ENCODE data around the gene CFAP221. TPM values are rescaled to one million over a fixed set of nuclear protein-coding genes. Genes with fewer than 3 reads are reported as not detected.

Gene CFAP221
- total RNA-seq, 1 donor from 2014 or later, result 0.61 TPM

DNA sequence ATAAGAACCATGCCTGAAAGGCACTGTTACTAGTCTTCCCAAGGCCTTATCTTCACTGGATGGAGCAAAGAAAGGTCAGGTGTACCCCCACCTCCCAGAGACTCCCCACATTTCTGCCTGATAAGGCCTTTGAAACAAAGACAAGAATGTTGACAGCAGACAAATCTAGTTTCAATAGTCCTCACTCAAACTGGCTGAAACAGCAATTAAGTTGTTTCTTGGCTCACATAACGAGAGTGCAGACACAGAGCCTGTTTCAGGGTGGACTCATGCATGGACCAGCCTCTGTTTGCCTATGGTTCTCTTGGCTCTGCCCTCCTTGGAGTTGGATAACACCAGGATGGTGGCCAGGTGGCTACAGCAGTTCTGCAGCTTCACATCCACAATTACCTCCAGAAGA lies 7.5 kb upstream of the CFAP221 start:
- H3K79me2 ChIP-seq (ENCODE audit: insufficient read depth, low read length), result no peaks in the 10 kb centered on the region
- H3K9me3 ChIP-seq (ENCODE audit: insufficient read depth, low read depth, low read length), result no peaks in the 10 kb centered on the region
- Mint-ChIP-seq H3K9me3 (ENCODE audit: unreplicated experiment) (peaks cover 10% of the 10 kb centered on the region), H3K27me3 (ENCODE audit: low read depth, unreplicated experiment) (peaks cover 7% of the 10 kb centered on the region), H3K27ac (ENCODE audit: unreplicated experiment) (no peak overlapping the region), H3K4me1 (ENCODE audit: low read depth, unreplicated experiment) (no peaks in the 10 kb centered on the region), H3K36me3 (ENCODE audit: low read depth, unreplicated experiment) (no peaks in the 10 kb centered on the region), H3K4me3 (ENCODE audit: unreplicated experiment) (no peak overlapping the region)
- H3K27me3 ChIP-seq (ENCODE audit: insufficient read depth, low read length), result no peaks in the 10 kb centered on the region
- FAIRE-seq, result no peak
- H3K4me3 ChIP-seq (ENCODE audit: insufficient read depth, low read depth, low read length), result no peak overlapping the region
- H3K4me1 ChIP-seq (ENCODE audit: insufficient read depth, low read length), result no peaks in the 10 kb centered on the region
- H2AFZ ChIP-seq (ENCODE audit: low read depth, low read length), result no peak overlapping the region
- TF ChIP-seq CTCF (IDR thresholded peaks at IDR 0.05; ENCODE audit: insufficient read depth, low read depth, low read length) (no peak), EZH2 (IDR thresholded peaks at IDR 0.05; ENCODE audit: insufficient read depth, low read length) (no peak)
- H3K36me3 ChIP-seq (ENCODE audit: insufficient read depth, low read length), result no peaks in the 10 kb centered on the region
- DNase-seq (ENCODE audit: low read depth), result no peak
- no peak overlapping the region for H3K4me2 ChIP-seq (ENCODE audit: low read length)
- H4K20me1 ChIP-seq (ENCODE audit: insufficient read depth, low read length), result no peaks in the 10 kb centered on the region
- no peak overlapping the region for H3K9ac ChIP-seq (ENCODE audit: low read length)
- no peak overlapping the region for H3K27ac ChIP-seq (ENCODE audit: low read depth, low read length)

DNA sequence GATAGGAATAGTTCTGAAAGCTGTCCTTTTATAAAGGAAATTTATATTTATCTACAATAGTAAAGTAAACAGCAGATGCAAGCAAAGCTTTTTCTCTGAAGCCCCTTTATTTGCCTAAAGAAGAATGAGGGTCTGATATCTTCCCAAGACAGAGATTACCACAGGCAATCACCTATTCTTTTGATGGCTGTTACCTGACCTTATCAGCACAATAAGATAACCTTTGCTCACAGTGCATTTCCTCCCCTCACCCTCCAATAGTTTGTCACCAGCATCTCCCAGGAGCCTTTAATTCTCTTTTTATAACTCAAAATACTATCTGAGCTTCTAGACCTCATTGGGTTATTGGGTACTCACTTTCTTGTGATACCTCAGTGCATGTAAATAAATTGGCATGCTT lies 6.5 kb upstream of the CFAP221 start:
- H3K4me2 ChIP-seq (ENCODE audit: low read length), result no peak overlapping the region
- Mint-ChIP-seq H3K4me3 (ENCODE audit: unreplicated experiment) (no peak overlapping the region), H3K36me3 (ENCODE audit: low read depth, unreplicated experiment) (no peaks in the 10 kb centered on the region), H3K27ac (ENCODE audit: unreplicated experiment) (no peak overlapping the region), H3K4me1 (ENCODE audit: low read depth, unreplicated experiment) (no peaks in the 10 kb centered on the region), H3K9me3 (ENCODE audit: unreplicated experiment) (peaks cover 10% of the 10 kb centered on the region), H3K27me3 (ENCODE audit: low read depth, unreplicated experiment) (peaks cover 9% of the 10 kb centered on the region)
- no peaks in the 10 kb centered on the region for H3K27me3 ChIP-seq (ENCODE audit: insufficient read depth, low read length)
- no peaks in the 10 kb centered on the region for H3K36me3 ChIP-seq (ENCODE audit: insufficient read depth, low read length)
- H3K79me2 ChIP-seq (ENCODE audit: insufficient read depth, low read length), result no peaks in the 10 kb centered on the region
- H3K9ac ChIP-seq (ENCODE audit: low read length), result no peak overlapping the region
- no peaks in the 10 kb centered on the region for H3K4me1 ChIP-seq (ENCODE audit: insufficient read depth, low read length)
- no peak overlapping the region for H2AFZ ChIP-seq (ENCODE audit: low read depth, low read length)
- no peaks in the 10 kb centered on the region for H3K9me3 ChIP-seq (ENCODE audit: insufficient read depth, low read depth, low read length)
- no peak overlapping the region for H3K27ac ChIP-seq (ENCODE audit: low read depth, low read length)
- no peak overlapping the region for H3K4me3 ChIP-seq (ENCODE audit: insufficient read depth, low read depth, low read length)
- TF ChIP-seq CTCF (IDR thresholded peaks at IDR 0.05; ENCODE audit: insufficient read depth, low read depth, low read length) (no peak), EZH2 (IDR thresholded peaks at IDR 0.05; ENCODE audit: insufficient read depth, low read length) (no peak)
- no peaks in the 10 kb centered on the region for H4K20me1 ChIP-seq (ENCODE audit: insufficient read depth, low read length)
- no peak for DNase-seq (ENCODE audit: low read depth)
- FAIRE-seq, result no peak

- Histone ChIP-seq H3K9me3 (ENCODE audit: insufficient read depth, low read depth, low read length) (no peaks in the 10 kb centered on the region), H3K4me3 (ENCODE audit: insufficient read depth, low read depth, low read length) (no peak overlapping the region), H3K4me2 (ENCODE audit: low read length) (no peak overlapping the region), H3K27me3 (ENCODE audit: insufficient read depth, low read length) (peaks cover 6% of the 10 kb centered on the region), H3K79me2 (ENCODE audit: insufficient read depth, low read length) (no peaks in the 10 kb centered on the region), H3K27ac (ENCODE audit: low read depth, low read length) (no peak overlapping the region), H3K4me1 (ENCODE audit: insufficient read depth, low read length) (no peaks in the 10 kb centered on the region), H4K20me1 (ENCODE audit: insufficient read depth, low read length) (no peaks in the 10 kb centered on the region), H3K36me3 (ENCODE audit: insufficient read depth, low read length) (no peaks in the 10 kb centered on the region), H3K9ac (ENCODE audit: low read length) (no peak overlapping the region), H2AFZ (ENCODE audit: low read depth, low read length) (no peak overlapping the region)
- peaks cover 4% of the 10 kb centered on the region for H3K9me3 Mint-ChIP-seq (ENCODE audit: unreplicated experiment)
- no peak overlapping the region for H3K27ac Mint-ChIP-seq (ENCODE audit: unreplicated experiment)
- DNase-seq (ENCODE audit: low read depth), result no peak
- no peaks in the 10 kb centered on the region for H3K36me3 Mint-ChIP-seq (ENCODE audit: low read depth, unreplicated experiment)
- H3K27me3 Mint-ChIP-seq (ENCODE audit: low read depth, unreplicated experiment), result peaks cover 12% of the 10 kb centered on the region
- H3K4me3 Mint-ChIP-seq (ENCODE audit: unreplicated experiment), result no peak overlapping the region
- H3K4me1 Mint-ChIP-seq (ENCODE audit: low read depth, unreplicated experiment), result peaks cover 16% of the 10 kb centered on the region
- TF ChIP-seq EZH2 (IDR thresholded peaks at IDR 0.05; ENCODE audit: insufficient read depth, low read length), result no peak
- TF ChIP-seq CTCF (IDR thresholded peaks at IDR 0.05; ENCODE audit: insufficient read depth, low read depth, low read length), result no peak
- FAIRE-seq, result no peak
Observed at GRCh38 chr2:119541476-119541875, 2.8 kb upstream of the CFAP221 start.

Measured in astrocyte (in vitro differentiated cells and primary cell).